ENCODE data around the gene CLIP1.

DNA sequence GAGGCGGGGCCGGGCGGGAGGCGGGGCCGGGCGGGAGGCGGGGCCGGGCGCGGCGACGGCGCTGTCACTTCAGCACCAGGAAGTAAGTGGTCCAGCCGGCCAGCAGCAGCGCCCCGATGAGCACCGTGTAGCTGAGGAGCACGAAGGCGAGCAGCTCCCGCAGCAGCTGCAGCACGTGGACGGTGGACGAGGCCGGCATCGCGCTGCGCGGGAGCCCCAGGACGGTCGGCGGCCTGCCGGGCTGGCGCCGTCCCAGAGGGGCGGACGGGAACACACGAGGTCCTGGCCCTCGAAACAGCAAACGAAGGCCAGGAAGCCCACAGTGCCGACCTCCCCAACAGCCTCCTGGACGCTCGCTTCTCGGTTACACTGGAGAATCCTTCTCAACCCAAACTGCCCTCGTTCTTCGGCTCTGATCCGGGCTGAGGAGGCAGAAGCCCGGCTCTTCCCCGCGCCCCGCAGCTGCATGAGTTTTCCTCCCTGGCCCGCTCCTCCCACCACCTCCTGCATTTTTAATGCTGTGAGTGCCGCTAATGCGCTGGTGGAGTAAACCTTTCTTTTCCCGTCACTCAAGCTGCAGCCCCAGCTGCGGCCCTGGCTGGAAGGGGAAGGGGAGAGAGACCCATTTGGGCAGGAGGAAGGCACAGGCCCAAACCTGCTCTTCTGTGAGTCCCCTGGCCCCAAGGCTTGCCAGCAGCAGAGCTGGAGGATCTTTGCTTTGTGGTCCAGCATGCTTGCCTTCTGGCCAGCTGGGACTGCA lies 195.9 kb downstream of the CLIP1 start:
- TF ChIP-seq CTCF (conservative IDR thresholded peaks at IDR 0.05; ENCODE audit: low read length) (no peak), EZH2phosphoT487 (IDR thresholded peaks at IDR 0.05; ENCODE audit: borderline replicate concordance, low read depth, low read length) (no peak)
